Mucosa of rectum (tissue), 2 donors: ENCODE data around the gene E2F3.
"Not testable (repeated sequence)": the region's sequence is repeated elsewhere in the genome, so short reads cannot be mapped to it uniquely, and the experiment has no call there.

Source experiments
- H3K27ac ChIP-seq, 2 donors: one replicate each; pipeline ENCODE4 v1.7.0; 2013; ENCODE audit warnings: inconsistent platforms in 2 of 2, low read depth in 2 of 2, low read length in 2 of 2
- H3K27me3 ChIP-seq, 2 donors: one replicate each; pipeline ENCODE4 v1.7.0; 2013; ENCODE audit warnings: low read length in 2 of 2; ENCODE audit not compliant: control insufficient read depth in 2 of 2, insufficient read depth in 2 of 2
- H3K36me3 ChIP-seq, 2 donors: one replicate each; pipeline ENCODE4 v1.7.0; 2013; ENCODE audit warnings: low read length in 2 of 2; ENCODE audit not compliant: control insufficient read depth in 2 of 2, insufficient read depth in 2 of 2
- H3K4me1 ChIP-seq, 2 donors: one replicate each; pipeline ENCODE4 v1.7.0; 2013; ENCODE audit warnings: low read length in 2 of 2, mild to moderate bottlenecking in 1 of 2; ENCODE audit not compliant: control insufficient read depth in 2 of 2, insufficient read depth in 2 of 2
- H3K4me3 ChIP-seq, 2 donors: one replicate each; pipeline ENCODE4 v1.7.0; 2013; ENCODE audit warnings: low read length in 2 of 2
- H3K9ac ChIP-seq, 2 donors: one replicate each; pipeline ENCODE4 v1.7.0; 2013; ENCODE audit warnings: low read length in 2 of 2, low read depth in 1 of 2, mild to moderate bottlenecking in 1 of 2
- H3K9me3 ChIP-seq, 2 donors: one replicate each; pipeline ENCODE4 v1.7.0; 2013; ENCODE audit warnings: low read length in 2 of 2; ENCODE audit not compliant: control insufficient read depth in 2 of 2
- donor health status: healthy.
- donor health status: Normal muscosa, but diverticular disease.

Gene E2F3

GRCh38 chr6:20497216-20498040 lies 95.7 kb downstream of the E2F3 start:
- H3K27me3 ChIP-seq: no peaks in the 10 kb centered on the region
- H3K4me1 ChIP-seq: no peaks in the 10 kb centered on the region
- no peaks in the 10 kb centered on the region for H3K36me3 ChIP-seq
- H3K9me3 ChIP-seq: no peaks in the 10 kb centered on the region
- no peak overlapping the region for H3K27ac ChIP-seq
- H3K9ac ChIP-seq: no peak overlapping the region
- no peak overlapping the region for H3K4me3 ChIP-seq

- H3K9ac ChIP-seq: no peak overlapping the region
- no peaks in the 10 kb centered on the region for H3K36me3 ChIP-seq
- H3K4me3 ChIP-seq: no peak overlapping the region
- no peaks in the 10 kb centered on the region for H3K27me3 ChIP-seq
- H3K4me1 ChIP-seq: no peaks in the 10 kb centered on the region
- H3K9me3 ChIP-seq: no peaks in the 10 kb centered on the region
- no peak overlapping the region for H3K27ac ChIP-seq
These were observed 96.3 kb downstream of the E2F3 start for GRCh38 chr6:20498041-20498385.

- no peak overlapping the region for H3K4me3 ChIP-seq
- no peaks in the 10 kb centered on the region for H3K27me3 ChIP-seq
- no peaks in the 10 kb centered on the region for H3K4me1 ChIP-seq
- no peak overlapping the region for H3K27ac ChIP-seq
- no peaks in the 10 kb centered on the region for H3K36me3 ChIP-seq
- no peak overlapping the region for H3K9ac ChIP-seq
- no peaks in the 10 kb centered on the region for H3K9me3 ChIP-seq
These were observed 107.5 kb downstream of the E2F3 start for GRCh38 chr6:20509212-20509611.

- no peaks in the 10 kb centered on the region for H3K36me3 ChIP-seq
- H3K4me1 ChIP-seq: no peaks in the 10 kb centered on the region
- no peaks in the 10 kb centered on the region for H3K9me3 ChIP-seq
- H3K27me3 ChIP-seq: no peaks in the 10 kb centered on the region
- H3K27ac ChIP-seq: no peak overlapping the region
- no peak overlapping the region for H3K4me3 ChIP-seq
- H3K9ac ChIP-seq: no peak overlapping the region
These were observed 110.2 kb downstream of the E2F3 start for GRCh38 chr6:20511852-20512251.

- H3K27ac ChIP-seq, H3K4me3 ChIP-seq, H3K4me1 ChIP-seq, H3K9ac ChIP-seq, H3K36me3 ChIP-seq, H3K9me3 ChIP-seq, H3K27me3 ChIP-seq: not testable (repeated sequence)
These were observed 123.5 kb downstream of the E2F3 start for GRCh38 chr6:20525208-20525607.

- not testable (repeated sequence) for H3K36me3 ChIP-seq, H3K27ac ChIP-seq, H3K4me1 ChIP-seq, H3K9me3 ChIP-seq, H3K9ac ChIP-seq, H3K27me3 ChIP-seq
- H3K4me3 ChIP-seq: peak overlapping the region in 1 of 2 donors; percentile 43
These were observed 127.4 kb downstream of the E2F3 start for GRCh38 chr6:20529086-20529448.

GRCh38 chr6:20532881-20533280 lies 131.2 kb downstream of the E2F3 start:
- Histone ChIP-seq H3K4me1 (peaks cover 0 to 8% of the 10 kb centered on the region in 2 donors), H3K9ac (no peak overlapping the region), H3K27me3 (no peaks in the 10 kb centered on the region), H3K4me3 (no peak overlapping the region), H3K36me3 (no peaks in the 10 kb centered on the region), H3K9me3 (no peaks in the 10 kb centered on the region), H3K27ac (no peak overlapping the region)

GRCh38 chr6:20533746-20534294 lies 132.1 kb downstream of the E2F3 start:
- Histone ChIP-seq H3K9me3 (no peaks in the 10 kb centered on the region), H3K27ac (no peak overlapping the region), H3K36me3 (no peaks in the 10 kb centered on the region), H3K27me3 (no peaks in the 10 kb centered on the region), H3K9ac (peak overlapping the region; percentile 83 to 84), H3K4me1 (peaks cover 0 to 6% of the 10 kb centered on the region in 2 donors), H3K4me3 (peak overlapping the region; percentile 83 to 97)

GRCh38 chr6:20534295-20535262 lies 132.9 kb downstream of the E2F3 start, which contains the start of gene CDKAL1:
CDKAL1 (plus strand) TSS chr6:20534457; CDS start chr6:20546351, 11,894 bp downstream.
- Histone ChIP-seq H3K9ac (peak within 1 kb of the TSS; percentile 83 to 84), H3K9me3 (no peaks in the 10 kb centered on the region), H3K4me3 (peak within 1 kb of the TSS; percentile 83 to 97), H3K27ac (peak within 1 kb of the TSS; percentile 76 to 79), H3K36me3 (no peaks in the 10 kb centered on the region), H3K4me1 (peaks cover 0 to 6% of the 10 kb centered on the region in 2 donors), H3K27me3 (no peaks in the 10 kb centered on the region)
